ENCODE measurements around the gene HECTD3. TPM values are rescaled to one million over a fixed set of nuclear protein-coding genes. Genes with fewer than 3 reads are reported as not detected.

The HECTD3 gene
- total and polyA plus RNA-seq, 9 of the 15 experiments (the other 6 are each of a cell fraction or from before 2014, with no cell fraction given), result 6.3 to 50.8 (median 18.9) TPM

- intact Hi-C loops (cut with micrococcal nuclease) (no loop called here), in situ Hi-C loops (cut with MboI) (no loop called here)
- peaks cover 71% of the 10 kb centered on the region for H3K36me3 ChIP-seq (ENCODE audit: control insufficient read depth, insufficient read depth, low read length)
- no peak overlapping the region for H3K4me3 ChIP-seq
- H3K4me1 ChIP-seq (replicated peaks in 1 of 2; ENCODE audit: control insufficient read depth in 2 of 2, insufficient read depth in 2 of 2, low read length in 2 of 2), result peaks cover 19 to 25% of the 10 kb centered on the region in 2 experiments
- no peak overlapping the region for H3K4me2 ChIP-seq (ENCODE audit: insufficient read depth, low read length)
- peaks cover 32% of the 10 kb centered on the region for H3K79me2 ChIP-seq (ENCODE audit: control insufficient read depth, insufficient read depth, low read length)
- ChIA-PET CTCF (ENCODE audit: low intra/inter-chr PET ratio) (no interaction called here), POLR2A (interaction anchor here (2.8 kb wide), 1 partner anchor 12 kb away, joined by 10 read pairs; no protein-coding TSS in a partner anchor)
- H3K27ac ChIP-seq (ENCODE audit: extremely low read depth, low read depth, low read length), result no peak overlapping the region
- peaks cover 11% of the 10 kb centered on the region; the same call in 1 of the 2 replicates for H4K20me1 ChIP-seq (replicated peaks; ENCODE audit: control insufficient read depth, insufficient read depth, low read length)
- FAIRE-seq, result no peak
- H3K27me3 ChIP-seq (ENCODE audit: control insufficient read depth in 2 of 2, insufficient read depth in 2 of 2, low read length in 2 of 2), result no peaks in the 10 kb centered on the region
- peaks cover 6% of the 10 kb centered on the region for H3K9me1 ChIP-seq (ENCODE audit: control insufficient read depth, insufficient read depth, low read length)
- no peak for ATAC-seq
- H3K9ac ChIP-seq (ENCODE audit: insufficient read depth in 1 of 2, low read depth in 2 of 2, low read length in 2 of 2), result no peak overlapping the region
- TF ChIP-seq ZC3H4 (CRISPR knock-in tag; IDR thresholded peaks at IDR 0.05; ENCODE audit: borderline replicate concordance) (0 out of 2 replicates have a peak, but pooled peaks have one; percentile 45), ZNF695 (CRISPR knock-in tag; IDR thresholded peaks at IDR 0.05) (no peak)
- BruUV-seq (replicated peaks), result no TSS peak
- H3K9me3 ChIP-seq (replicated peaks; ENCODE audit: control insufficient read depth, insufficient read depth, low read depth, low read length), result no peaks in the 10 kb centered on the region
- no peak for DNase-seq (ENCODE audit: extremely low read depth in 1 of 4, low spot score in 3 of 4)
- H2AFZ ChIP-seq (ENCODE audit: low read depth, low read length), result no peak overlapping the region
- WGBS (ENCODE audit: insufficient coverage, low coverage, missing lambda C conversion rate), result 92% methylated on average over 12 of the region's 12 CpGs
These were observed 2.6 kb downstream of the HECTD3 start for GRCh38 chr1:45008516-45008915.

GRCh38 chr1:45008076-45008475 is 3.0 kb downstream of the HECTD3 start:
- ChIA-PET POLR2A (interaction anchor here (0.7 to 2.8 kb wide), 2 partner anchors 11 to 19 kb away, joined by 3 to 10 read pairs; no protein-coding TSS in a partner anchor), CTCF (ENCODE audit: low intra/inter-chr PET ratio) (no interaction called here)
- TF ChIP-seq ZNF778 (CRISPR knock-in tag; IDR thresholded peaks at IDR 0.05), result no peak
- 0 out of 2 replicates have a peak, but pooled peaks have one; percentile 15 for TF ChIP-seq NR2C2 (CRISPR knock-in tag; IDR thresholded peaks at IDR 0.05)
- TF ChIP-seq NR2C2 (tag; IDR thresholded peaks at IDR 0.05), result no peak
- BruUV-seq (replicated peaks), result no TSS peak
- H3K9me3 ChIP-seq (replicated peaks; ENCODE audit: control insufficient read depth, insufficient read depth, low read depth, low read length), result no peaks in the 10 kb centered on the region
- peaks cover 15 to 24% of the 10 kb centered on the region in 2 experiments for H3K4me1 ChIP-seq (replicated peaks in 1 of 2; ENCODE audit: control insufficient read depth in 2 of 2, insufficient read depth in 2 of 2, low read length in 2 of 2)
- H3K79me2 ChIP-seq (ENCODE audit: control insufficient read depth, insufficient read depth, low read length), result peaks cover 28% of the 10 kb centered on the region
- no peak for ATAC-seq
- in situ Hi-C loops (cut with MboI) (no loop called here), intact Hi-C loops (cut with micrococcal nuclease) (no loop called here)
- no peak overlapping the region for H3K4me2 ChIP-seq (ENCODE audit: insufficient read depth, low read length)
- peaks cover 6% of the 10 kb centered on the region for H3K9me1 ChIP-seq (ENCODE audit: control insufficient read depth, insufficient read depth, low read length)
- no peak for DNase-seq (ENCODE audit: extremely low read depth in 1 of 4, low spot score in 3 of 4)
- no peak overlapping the region for H3K4me3 ChIP-seq
- no peak overlapping the region for H2AFZ ChIP-seq (ENCODE audit: low read depth, low read length)
- no peak for FAIRE-seq
- WGBS (ENCODE audit: insufficient coverage, low coverage, missing lambda C conversion rate), result 95% methylated on average over 3 of the region's 3 CpGs
- H3K9ac ChIP-seq (ENCODE audit: insufficient read depth in 1 of 2, low read depth in 2 of 2, low read length in 2 of 2), result no peak overlapping the region
- H3K27me3 ChIP-seq (ENCODE audit: control insufficient read depth in 2 of 2, insufficient read depth in 2 of 2, low read length in 2 of 2), result no peaks in the 10 kb centered on the region
- H3K27ac ChIP-seq (ENCODE audit: extremely low read depth, low read depth, low read length), result no peak overlapping the region
- peaks cover 11% of the 10 kb centered on the region; the same call in 1 of the 2 replicates for H4K20me1 ChIP-seq (replicated peaks; ENCODE audit: control insufficient read depth, insufficient read depth, low read length)
- H3K36me3 ChIP-seq (ENCODE audit: control insufficient read depth, insufficient read depth, low read length), result peaks cover 71% of the 10 kb centered on the region
